ACHN (cell line): ENCODE measurements around the gene FAM200C.
A peak's percentile ranks its signal among the peaks of the same experiment; 100 is the strongest.
"Not testable (repeated sequence)": the region's sequence is repeated elsewhere in the genome, so short reads cannot be mapped to it uniquely, and the experiment has no call there.

Experiments
- DNase-seq: peaks from one replicate; pipeline ENCODE4 v3.0.0-alpha.2; 2015
- in situ Hi-C: cut with HindIII; loops from 2 replicates; pipeline ENCODE4 v1.10.0; 2017; ENCODE audit warnings: low sequenced_read_pairs, low pct_ligation_motif_present, low pct_unique_long_range_greater_than_20kb

FAM200C gene

DNA sequence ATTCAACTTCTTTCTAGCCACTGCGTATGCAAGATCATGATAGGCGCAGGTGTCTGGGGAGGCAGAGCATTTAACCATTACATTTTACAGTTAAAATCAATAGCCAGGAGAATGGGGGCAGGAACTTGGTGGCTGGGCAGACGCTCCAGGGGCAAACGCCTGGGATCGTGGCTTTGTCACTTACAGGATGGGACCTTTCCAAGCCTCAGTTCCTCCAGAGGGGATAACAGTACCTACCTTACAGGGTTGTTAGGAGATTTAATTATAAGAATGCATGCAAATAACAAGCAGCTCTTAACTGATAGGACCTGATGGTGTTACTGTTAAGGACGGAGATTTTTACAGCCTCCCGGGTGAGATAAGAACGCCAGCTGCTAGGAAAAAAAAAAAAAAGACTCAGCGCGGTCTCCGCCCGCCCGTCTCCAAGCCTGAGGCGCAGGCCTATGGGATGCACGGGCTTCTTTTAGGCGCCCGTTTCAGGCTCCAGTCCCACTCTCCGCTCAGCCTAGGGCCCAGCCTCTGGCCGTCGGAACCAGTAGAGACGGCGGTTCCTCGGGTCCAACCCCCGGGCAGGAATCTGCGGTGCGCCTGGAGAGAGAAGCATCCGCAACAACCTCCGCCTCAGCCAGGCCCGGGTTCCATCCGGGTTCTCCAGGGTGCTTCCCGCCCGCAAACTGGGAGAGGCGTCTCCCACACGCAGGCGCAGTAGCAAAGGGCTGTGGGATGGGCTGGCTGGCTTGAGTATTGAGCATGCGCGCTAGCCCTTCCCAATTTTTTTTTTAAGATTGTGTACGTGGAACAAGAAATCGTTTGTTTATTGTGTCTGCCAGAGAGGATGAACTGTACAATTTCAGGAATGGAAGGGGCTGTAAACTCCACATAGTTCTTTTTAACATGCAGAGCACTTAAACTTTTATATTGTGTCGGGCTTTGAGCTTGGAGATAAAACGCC is at the start of gene FAM200C:
FAM200C (minus strand) TSS at position 653 of the 952 bp plus-strand sequence. CDS start 4,564 bp downstream, outside the sequence.
- DNase-seq: peak; percentile 91
- in situ Hi-C loops: no loop called here

DNA sequence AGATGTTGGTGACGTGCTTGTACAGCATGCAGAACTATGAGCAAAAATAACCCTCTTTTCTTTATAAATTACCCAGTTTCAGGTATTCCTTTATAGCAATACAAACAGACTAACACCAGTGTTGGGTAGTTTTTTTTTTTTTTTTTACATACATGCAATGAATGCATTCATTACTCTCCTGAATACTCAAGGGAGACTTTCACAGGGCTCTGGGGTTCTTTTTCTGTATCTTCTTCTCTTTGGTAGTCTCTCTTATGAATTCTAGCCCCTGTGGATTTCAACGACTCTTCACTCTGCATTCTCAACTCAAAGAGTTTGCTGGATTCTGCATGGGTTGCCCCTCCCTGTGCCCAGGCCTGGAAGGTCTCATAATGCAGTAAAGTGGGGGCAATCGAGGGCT is 49.6 kb upstream of the FAM200C start:
- DNase-seq: no peak
- in situ Hi-C loops: no loop called here

DNA sequence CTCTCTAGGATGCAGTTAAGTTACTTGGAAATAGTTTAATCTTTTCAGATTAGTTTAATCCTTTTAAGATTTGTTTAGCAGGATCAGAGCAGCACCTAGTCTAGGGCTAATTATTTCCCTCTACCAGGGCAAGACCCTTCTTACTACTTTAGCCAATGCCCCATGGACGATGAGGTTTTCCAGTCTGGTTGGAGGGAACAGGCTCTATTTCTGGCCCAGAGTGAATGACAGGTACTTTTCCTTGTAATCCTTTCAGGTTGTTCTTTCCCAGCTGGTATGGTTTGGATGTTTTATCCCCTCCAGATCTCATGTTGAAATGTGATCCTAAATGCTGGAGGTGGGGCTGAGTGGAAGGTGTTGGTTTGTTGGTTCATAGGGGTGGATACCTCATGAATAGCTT is 49.0 kb upstream of the FAM200C start:
- in situ Hi-C loops: no loop called here

DNA sequence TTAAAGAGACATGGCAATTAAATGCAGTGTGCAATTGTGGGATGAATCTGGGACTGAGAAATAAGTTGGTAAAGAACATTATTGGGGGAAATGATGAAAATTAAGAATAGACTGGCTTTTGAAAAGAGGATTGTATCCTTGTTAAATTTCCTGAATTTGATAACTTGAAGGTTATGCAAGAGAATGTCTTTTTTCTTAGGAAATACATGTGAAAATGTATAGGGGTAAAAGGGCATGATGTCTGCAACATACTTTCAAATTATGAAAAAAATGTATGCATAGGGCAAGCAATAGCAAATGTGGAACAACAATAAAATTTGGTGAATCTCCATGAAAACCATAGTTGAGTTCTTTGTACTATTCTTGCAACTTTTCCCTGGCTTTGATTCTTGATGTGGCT is 45.9 kb upstream of the FAM200C start:
- DNase-seq: no peak
- in situ Hi-C loops: no loop called here

More for the DNA sequence above, 49.0 kb upstream of the FAM200C start:
- no peak for DNase-seq

DNA sequence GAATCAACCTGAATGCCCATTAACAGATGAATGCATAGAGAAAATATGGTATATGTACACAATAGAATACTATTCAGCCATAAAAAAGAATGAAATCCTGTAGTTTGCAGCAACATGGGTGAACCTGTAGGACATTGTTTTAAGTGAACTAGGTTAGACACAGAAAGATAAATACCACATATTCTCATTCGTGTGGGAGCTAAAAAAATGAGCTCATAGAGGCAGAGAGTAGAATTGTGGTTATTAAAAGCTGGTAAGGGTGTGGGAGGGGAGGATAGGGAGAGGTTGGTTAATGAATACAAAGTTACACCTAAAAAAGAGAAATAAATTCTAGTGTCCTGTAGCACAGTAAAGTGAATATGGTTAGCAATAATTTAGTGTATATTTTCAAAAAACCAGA is 45.3 kb upstream of the FAM200C start:
- no peak for DNase-seq
- in situ Hi-C loops: no loop called here

DNA sequence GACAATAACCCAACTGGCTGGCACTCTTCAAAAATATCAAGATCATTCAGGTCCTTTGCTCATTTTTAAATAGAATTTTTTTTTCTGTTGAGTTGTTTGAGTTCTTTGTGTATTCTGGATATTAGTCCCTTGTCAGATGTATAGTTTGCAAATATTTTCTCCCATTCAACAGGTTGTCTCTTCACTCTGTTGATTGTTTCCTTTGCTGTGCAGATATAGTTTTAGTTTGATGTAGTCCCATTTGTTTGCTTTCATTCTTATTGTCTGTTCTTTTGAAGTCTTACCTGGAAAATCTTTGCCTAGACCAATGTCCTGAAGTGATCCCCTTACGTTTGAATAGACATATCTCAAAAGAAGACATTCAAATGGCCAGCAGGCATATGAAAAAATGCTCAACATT is 44.6 kb upstream of the FAM200C start:
- in situ Hi-C loops: no loop called here
- no peak for DNase-seq

DNA sequence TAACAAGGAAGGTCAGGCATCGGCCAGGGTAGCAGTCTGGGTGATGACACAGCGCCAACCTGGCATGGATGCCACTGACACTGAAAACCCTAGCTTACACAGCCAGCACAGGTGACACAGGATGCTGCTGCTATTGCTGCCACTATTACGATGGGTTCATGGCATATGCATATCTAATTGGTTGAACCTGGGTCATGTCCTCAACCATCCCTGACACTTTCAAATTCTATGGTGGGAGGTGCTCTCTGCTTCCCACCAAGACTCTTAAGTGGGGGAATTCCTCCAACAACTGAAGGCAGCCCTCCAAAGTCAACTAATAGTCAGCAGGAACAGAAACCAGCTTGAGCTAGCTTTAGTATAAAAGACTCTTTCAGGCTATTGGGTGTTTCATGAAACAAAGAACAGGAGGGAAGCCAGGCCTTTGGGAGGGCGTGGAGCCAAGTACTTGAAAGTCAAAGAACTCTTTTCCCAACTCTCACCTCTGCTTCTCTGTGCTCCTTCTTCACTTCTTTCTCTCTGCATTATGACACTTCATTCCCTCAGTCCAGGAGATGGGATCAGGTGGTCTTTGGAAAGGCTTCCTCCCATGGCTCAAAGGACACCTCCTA is 43.1 kb upstream of the FAM200C start:
- in situ Hi-C loops: no loop called here

DNA sequence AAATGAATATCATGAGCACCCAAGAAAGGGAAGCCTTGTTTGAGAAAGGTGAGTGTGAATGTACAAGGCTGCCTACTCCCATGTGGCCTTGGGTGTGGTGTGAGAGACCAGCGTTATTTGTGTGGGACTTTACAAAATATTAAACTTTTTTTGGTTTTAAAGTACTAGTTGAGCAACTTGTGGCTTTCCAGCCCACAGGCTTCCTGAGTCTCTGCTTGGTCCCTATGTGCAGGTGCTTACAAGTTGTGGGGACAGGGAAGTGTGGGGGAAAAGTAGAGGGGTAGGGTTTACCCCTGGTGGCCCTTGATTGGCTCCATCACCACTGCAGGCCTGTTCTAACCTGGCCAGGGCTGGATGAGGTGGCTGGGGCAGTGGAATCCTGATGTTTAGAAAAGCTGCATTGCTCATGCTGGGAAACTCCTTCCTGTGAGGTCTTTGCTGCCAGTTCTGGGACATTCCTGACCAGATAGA is 41.5 kb upstream of the FAM200C start:
- in situ Hi-C loops: no loop called here

More for the DNA sequence above, 43.1 kb upstream of the FAM200C start:
- DNase-seq: no peak

DNA sequence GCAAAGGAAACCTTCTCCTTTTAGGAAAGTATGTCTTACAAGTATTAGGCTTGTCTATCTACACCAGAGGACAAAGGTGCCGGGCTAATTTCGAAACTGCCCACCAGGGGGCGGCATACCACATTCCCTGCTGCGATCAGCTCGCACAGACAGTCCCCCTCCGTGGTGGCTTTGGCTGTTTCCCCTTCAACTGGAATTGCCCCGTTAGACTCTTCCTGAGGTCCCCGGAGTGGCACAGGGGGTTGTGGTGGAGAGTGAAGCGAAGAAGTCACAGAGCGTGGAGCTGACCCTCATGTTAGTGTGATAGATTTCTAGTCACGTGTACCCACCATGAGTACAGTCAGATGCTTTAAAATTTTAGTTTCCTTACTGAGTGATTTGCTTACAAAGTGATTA is 39.3 kb upstream of the FAM200C start:
- in situ Hi-C loops: no loop called here
- peak; percentile 69 for DNase-seq

More for the DNA sequence above, 41.5 kb upstream of the FAM200C start:
- DNase-seq: no peak

DNA sequence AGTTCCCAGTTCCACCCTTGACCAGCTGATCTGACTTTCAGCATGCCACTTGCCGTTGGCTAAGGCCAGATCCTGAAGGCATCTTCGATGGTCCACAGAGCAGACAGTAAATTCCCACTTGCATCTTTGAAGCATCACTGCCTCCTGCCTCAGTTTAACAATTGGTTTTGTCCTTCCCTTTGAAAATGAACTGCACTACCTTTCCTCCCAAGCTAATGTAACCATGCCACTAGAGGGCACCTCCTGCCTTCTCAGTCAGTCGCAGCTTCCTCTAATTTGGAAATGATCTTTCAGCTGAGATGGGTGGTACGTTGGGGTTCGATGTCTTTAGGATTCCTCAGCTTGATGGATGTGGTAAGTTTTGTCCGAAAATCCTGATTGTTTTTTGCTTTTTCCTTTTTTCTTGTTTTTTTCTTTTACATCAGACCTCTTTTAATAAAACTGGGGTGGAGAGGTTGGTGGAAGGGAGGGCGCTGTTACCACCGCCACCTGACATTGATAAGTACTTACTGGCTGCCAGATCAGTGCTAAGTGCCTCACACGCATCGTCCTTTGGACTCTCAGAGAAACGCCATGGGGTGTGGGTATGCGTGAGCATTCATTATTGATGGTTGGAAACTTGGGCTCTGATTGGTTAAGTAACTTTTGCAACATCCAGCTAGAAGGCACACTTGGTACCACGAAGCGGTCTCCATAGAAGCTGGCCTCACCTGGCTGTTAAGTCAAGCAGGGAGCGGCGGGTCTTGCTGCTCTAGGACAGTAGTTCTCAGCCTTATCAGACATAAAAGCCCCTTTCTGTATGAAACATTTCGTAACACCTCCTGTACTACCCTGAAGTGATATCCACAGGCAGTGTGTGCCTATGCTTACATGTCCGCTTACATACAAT is 38.7 kb upstream of the FAM200C start:
- in situ Hi-C loops: no loop called here
- peak; percentile 54 for DNase-seq

DNA sequence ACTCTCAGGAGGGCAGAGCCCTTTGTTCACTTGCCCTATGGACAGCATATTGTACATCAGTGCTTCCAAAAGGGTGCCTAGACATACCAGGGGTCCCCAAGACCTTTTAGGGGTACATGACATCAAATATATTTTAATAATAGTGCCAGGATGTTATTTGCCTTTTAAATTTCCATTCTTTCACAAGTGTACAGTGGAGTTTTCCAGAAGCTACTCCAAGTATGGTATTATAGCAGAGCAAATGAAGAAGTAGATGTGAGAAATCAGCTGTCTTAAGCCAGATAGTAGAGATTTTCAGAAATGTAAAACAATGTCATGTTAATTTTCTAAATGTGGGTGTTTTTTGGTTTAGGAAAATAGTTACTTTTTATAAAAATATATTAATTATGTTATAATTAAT is 37.4 kb upstream of the FAM200C start:
- in situ Hi-C loops: no loop called here
- no peak for DNase-seq

DNA sequence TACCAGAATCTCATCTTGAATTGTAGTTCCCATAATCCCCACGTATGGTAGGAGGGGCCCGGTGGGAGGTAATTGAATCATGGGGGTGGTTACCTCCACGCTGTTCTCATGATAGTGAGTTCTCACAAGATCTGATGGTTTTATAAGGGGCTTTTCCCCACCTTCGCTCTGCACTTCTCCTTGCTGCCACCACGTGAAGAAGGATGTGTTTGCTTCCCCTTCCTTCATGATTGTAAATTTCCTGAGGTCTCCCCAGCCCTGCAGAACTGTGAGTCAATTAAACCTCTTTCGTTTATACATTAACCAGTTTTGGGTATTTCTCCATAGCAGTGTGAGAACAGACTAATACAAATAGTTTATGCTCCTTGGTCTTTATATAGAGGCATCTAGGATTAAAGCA is 36.8 kb upstream of the FAM200C start:
- DNase-seq: peak; percentile 11
- in situ Hi-C loops: not testable (repeated sequence)

DNA sequence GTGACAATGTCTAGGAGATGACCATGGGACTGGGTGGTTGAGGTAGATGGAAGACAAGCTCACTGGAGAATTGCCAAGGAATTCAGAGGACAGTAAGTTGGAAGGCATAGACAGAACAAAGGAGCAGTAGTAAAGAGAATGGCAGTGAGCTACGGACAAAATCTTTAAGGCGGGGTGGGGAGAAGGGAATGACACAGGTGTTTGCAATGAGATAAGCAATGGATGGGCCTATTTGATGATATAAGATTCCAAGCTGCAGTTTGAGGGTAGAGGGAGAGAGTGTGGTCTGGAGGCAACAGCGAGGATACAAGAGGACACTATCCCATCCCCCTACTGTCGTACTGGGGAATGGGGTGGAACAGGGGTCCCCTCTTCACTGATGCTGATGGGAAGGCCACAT is 36.2 kb upstream of the FAM200C start:
- in situ Hi-C loops: no loop called here

DNA sequence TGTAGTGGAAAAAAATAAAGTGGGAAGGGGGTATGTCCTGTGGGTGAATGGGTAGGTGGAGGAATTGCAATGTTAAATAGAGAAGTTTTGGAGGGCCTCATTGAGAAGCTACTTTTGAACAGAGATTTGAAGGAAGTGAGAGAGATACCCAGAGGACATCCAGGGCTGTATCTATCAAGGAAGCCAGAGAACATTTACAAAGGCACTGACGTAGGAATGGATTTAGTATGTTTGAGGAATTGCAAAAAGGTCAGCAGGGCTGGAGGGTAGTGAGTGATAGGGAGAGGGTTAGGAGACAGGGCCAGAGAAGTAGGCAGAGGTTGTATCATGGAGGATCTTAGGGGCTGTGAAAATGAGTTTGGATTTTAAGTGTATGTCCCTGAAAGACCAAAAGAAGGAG is 35.7 kb upstream of the FAM200C start:
- no peak for DNase-seq
- in situ Hi-C loops: no loop called here

More for the DNA sequence above, 36.2 kb upstream of the FAM200C start:
- DNase-seq: no peak

DNA sequence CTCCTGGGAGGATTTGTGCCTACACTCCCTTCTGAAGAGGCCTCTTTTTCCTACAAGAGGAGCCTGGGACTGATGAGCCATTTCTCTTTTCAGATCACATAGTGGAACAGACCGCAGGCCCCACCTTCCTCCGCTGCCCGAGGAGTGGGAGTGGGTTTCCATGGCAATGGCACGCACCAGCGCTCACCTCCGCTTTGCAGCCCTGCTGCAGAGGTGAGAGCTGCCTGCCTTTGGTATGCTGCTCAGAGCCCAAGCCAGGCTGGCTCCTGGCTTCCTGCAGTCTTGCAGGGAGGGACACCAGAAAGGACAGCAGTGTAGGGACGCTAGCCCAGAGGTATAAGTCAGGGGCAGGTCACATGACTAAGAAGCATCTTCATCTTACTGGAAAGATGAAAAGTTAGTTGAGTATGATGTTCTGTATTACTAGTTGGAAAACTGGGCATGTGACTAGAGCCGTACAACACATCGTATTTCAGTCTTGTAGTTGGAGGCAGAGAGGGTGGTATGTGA is 34.2 kb upstream of the FAM200C start:
- DNase-seq: peak; percentile 87

DNA sequence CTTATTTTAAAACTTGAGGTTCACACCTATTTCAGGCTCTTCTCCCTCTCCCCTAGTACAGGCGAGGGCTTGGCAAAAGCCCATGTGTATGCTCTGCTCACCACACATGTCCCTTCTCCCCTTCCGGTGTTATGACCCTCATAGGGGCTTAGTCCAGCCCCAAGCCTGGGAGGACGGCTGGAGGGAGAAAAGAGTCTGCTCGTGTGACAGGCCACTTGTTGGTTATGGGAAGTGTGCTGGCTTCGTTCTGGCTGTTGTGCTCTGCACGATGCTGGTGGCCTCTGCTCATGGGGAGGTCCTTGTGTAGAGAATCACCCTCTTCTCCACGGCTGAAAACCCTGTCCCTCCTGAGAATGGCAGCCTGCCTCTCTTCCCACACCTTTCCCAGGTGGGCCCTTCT is 32.9 kb upstream of the FAM200C start:
- in situ Hi-C loops: no loop called here
- no peak for DNase-seq

More for the DNA sequence above, 34.2 kb upstream of the FAM200C start:
- in situ Hi-C loops: no loop called here

DNA sequence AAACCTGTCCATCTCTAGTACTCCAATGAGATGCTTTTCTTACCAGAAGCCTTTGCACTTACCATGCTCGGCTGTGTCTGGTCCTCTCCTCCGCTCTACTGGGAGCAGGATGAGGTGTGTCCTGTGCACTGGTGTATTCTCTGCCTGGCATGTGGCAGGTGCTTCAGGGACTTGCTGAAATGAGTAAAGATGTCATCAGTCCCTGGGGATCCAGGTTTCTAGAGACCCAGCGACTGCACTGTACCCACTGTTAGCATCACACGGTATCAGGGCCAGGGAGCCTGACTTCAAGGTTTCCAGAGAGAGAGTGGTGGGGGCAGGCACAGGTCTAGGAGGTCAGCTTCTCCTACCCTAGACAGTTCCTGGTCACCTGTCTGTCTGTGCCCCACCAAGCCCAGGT is 32.3 kb upstream of the FAM200C start:
- no peak for DNase-seq
- in situ Hi-C loops: no loop called here

DNA sequence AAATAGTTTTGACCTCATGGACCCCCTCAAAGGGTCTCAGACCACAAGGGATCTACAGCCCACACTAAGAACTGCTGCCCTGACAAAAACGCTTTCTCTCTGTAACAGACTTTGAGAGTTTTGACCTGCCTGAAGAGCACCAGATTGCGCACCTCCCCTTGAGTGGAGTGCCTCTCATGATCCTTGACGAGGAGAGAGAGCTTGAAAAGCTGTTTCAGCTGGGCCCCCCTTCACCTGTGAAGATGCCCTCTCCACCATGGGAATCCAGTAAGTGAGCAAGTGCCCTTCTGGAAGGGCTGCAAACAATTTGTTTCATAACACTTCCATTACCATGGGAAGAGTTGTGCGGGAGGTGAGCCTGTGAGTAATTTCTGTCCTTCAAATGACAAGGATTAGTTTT is 27.8 kb upstream of the FAM200C start:
- in situ Hi-C loops: no loop called here
- DNase-seq: no peak

DNA sequence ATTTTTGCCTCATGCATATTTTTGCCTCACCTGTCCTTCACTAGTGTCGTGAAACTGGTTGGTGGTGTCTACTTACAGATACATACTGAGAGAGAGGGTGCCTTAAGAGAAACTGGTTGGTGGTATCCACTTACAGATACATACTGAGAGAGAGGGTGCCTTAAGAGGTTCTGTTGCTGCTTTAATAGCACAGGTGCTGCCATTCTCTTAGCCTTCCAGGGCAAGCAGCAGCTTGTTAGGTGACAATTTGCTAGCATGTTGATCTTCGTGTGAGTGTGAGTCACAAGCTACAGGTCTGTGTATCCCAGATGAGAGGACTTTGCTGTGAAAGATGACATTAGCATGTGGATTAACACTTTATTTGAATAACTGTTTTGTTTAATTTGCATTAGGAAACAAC is 23.2 kb upstream of the FAM200C start:
- in situ Hi-C loops: no loop called here
- no peak for DNase-seq
